B cell (primary cell): Measurements from ENCODE around the gene TMEM235.

Source experiments
- EZH2 ChIP-seq: IDR thresholded peaks from 2 replicates; pipeline ENCODE4 v1.6.1; 2012; ENCODE audit warnings: borderline replicate concordance, low read depth, mild to moderate bottlenecking, moderate library complexity, low read length; ENCODE audit not compliant: insufficient read depth, poor library complexity, severe bottlenecking
- TF ChIP-seq, protein P1 (sequence below): fragments of 200-600 bp; IDR thresholded peaks from one replicate; pipeline ENCODE4 v1.8.0; 2022; ENCODE audit warnings: antibody characterized with exemption, mild to moderate bottlenecking

DNA sequence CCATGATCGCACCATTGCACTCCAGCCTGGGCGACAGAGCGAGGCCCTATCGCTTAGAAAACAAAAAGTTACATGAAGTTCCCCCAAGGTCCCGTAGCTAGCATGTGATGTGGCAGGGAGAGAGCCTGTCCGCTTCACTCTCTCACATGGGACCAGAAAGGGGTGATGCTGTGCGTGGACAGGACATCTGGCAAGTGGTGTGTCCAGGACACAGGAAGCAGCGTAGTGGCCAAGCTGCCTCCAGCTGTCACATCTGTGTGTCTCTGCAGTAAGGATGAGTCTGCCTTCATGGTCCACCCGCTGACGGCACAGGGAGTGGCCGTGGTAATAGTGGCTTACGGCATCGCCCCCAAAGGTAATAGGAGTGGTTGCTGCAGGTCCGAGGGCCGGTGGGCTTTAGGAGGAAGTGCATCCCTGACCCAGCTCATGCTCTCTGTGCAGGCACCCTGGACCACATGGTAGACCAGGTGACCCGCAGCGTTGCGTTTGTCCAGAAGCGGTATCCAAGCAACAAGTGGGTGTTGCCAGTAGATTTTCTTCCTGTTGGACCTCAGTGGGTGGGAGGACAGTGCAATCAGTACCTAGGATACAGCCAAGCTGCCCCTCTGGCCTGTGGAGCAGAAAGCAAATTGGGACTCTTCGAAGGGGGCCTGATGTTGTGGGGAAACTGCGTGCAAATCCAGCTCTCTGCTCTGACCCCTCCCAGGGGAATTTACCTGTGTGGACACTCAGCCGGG lies 26.9 kb upstream of the TMEM235 start:
- TF ChIP-seq, protein P1, sequence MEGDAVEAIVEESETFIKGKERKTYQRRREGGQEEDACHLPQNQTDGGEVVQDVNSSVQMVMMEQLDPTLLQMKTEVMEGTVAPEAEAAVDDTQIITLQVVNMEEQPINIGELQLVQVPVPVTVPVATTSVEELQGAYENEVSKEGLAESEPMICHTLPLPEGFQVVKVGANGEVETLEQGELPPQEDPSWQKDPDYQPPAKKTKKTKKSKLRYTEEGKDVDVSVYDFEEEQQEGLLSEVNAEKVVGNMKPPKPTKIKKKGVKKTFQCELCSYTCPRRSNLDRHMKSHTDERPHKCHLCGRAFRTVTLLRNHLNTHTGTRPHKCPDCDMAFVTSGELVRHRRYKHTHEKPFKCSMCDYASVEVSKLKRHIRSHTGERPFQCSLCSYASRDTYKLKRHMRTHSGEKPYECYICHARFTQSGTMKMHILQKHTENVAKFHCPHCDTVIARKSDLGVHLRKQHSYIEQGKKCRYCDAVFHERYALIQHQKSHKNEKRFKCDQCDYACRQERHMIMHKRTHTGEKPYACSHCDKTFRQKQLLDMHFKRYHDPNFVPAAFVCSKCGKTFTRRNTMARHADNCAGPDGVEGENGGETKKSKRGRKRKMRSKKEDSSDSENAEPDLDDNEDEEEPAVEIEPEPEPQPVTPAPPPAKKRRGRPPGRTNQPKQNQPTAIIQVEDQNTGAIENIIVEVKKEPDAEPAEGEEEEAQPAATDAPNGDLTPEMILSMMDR = no peak
- TF ChIP-seq EZH2 = no peak
